HG03575 (cell line): ENCODE measurements around the gene REV3L.

Experiments
- ATAC-seq: cut with Tn5 transposase; IDR thresholded peaks from one replicate; pipeline ENCODE4 v1.9.1; 2021; ENCODE audit not compliant: unreplicated experiment, insufficient number of reproducible peaks, low FRiP score; ENCODE audit errors: extremely low read depth

The REV3L gene

GRCh38 chr6:111283707-111284106 lies 199.3 kb downstream of the REV3L start:
- no peak for ATAC-seq

GRCh38 chr6:111282515-111282914 lies 200.5 kb downstream of the REV3L start:
- no peak for ATAC-seq

- ATAC-seq, result no peak
Measured at GRCh38 chr6:111280445-111280955, 202.5 kb downstream of the REV3L start.

GRCh38 chr6:111278731-111279130 lies 204.3 kb downstream of the REV3L start:
- no peak for ATAC-seq

GRCh38 chr6:111277819-111278218 lies 205.2 kb downstream of the REV3L start:
- no peak for ATAC-seq

GRCh38 chr6:111276736-111277135 lies 206.3 kb downstream of the REV3L start:
- ATAC-seq, result no peak

- no peak for ATAC-seq
Measured at GRCh38 chr6:111276335-111276734, 206.7 kb downstream of the REV3L start.

- ATAC-seq, result no peak
Measured at GRCh38 chr6:111274593-111275217, 208.3 kb downstream of the REV3L start.

GRCh38 chr6:111270121-111270520 lies 212.9 kb downstream of the REV3L start:
- no peak for ATAC-seq

GRCh38 chr6:111269401-111269970 lies 213.5 kb downstream of the REV3L start:
- no peak for ATAC-seq

GRCh38 chr6:111267764-111268333 lies 215.2 kb downstream of the REV3L start:
- no peak for ATAC-seq

- ATAC-seq, result no peak
Measured at GRCh38 chr6:111266276-111266675, 216.7 kb downstream of the REV3L start.

- no peak for ATAC-seq
Measured at GRCh38 chr6:111265842-111266241, 217.2 kb downstream of the REV3L start.

- no peak for ATAC-seq
Measured at GRCh38 chr6:111263837-111264236, 219.2 kb downstream of the REV3L start.

GRCh38 chr6:111260570-111261298 lies 222.3 kb downstream of the REV3L start:
- no peak for ATAC-seq

GRCh38 chr6:111259089-111259831 lies 223.8 kb downstream of the REV3L start:
- peak; percentile 92 for ATAC-seq

GRCh38 chr6:111258615-111259088 lies 224.4 kb downstream of the REV3L start:
- no peak for ATAC-seq

- ATAC-seq, result no peak
Measured at GRCh38 chr6:111258010-111258409, 225.0 kb downstream of the REV3L start.

GRCh38 chr6:111256646-111257045 lies 226.4 kb downstream of the REV3L start:
- ATAC-seq, result no peak
